ENCODE results near the gene ELMO1. TPM values are rescaled to one million over a fixed set of nuclear protein-coding genes. Genes with fewer than 3 reads are reported as not detected.

ELMO1 gene
- total and polyA plus RNA-seq, 2 experiments from 2014 or later: 6.5 to 24.9 TPM

- H3K9me3 Mint-ChIP-seq: no peaks in the 10 kb centered on the region
- peaks cover 4% of the 10 kb centered on the region; the same call in 1 of the 3 replicates for H3K36me3 Mint-ChIP-seq (ENCODE audit: low read depth)
- H3K27ac Mint-ChIP-seq: no peak overlapping the region
- DNase-seq (ENCODE audit: low spot score) (peak; percentile 15), ATAC-seq (no peak)
- TF ChIP-seq, protein P1, sequence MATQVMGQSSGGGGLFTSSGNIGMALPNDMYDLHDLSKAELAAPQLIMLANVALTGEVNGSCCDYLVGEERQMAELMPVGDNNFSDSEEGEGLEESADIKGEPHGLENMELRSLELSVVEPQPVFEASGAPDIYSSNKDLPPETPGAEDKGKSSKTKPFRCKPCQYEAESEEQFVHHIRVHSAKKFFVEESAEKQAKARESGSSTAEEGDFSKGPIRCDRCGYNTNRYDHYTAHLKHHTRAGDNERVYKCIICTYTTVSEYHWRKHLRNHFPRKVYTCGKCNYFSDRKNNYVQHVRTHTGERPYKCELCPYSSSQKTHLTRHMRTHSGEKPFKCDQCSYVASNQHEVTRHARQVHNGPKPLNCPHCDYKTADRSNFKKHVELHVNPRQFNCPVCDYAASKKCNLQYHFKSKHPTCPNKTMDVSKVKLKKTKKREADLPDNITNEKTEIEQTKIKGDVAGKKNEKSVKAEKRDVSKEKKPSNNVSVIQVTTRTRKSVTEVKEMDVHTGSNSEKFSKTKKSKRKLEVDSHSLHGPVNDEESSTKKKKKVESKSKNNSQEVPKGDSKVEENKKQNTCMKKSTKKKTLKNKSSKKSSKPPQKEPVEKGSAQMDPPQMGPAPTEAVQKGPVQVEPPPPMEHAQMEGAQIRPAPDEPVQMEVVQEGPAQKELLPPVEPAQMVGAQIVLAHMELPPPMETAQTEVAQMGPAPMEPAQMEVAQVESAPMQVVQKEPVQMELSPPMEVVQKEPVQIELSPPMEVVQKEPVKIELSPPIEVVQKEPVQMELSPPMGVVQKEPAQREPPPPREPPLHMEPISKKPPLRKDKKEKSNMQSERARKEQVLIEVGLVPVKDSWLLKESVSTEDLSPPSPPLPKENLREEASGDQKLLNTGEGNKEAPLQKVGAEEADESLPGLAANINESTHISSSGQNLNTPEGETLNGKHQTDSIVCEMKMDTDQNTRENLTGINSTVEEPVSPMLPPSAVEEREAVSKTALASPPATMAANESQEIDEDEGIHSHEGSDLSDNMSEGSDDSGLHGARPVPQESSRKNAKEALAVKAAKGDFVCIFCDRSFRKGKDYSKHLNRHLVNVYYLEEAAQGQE (IDR thresholded peaks at IDR 0.05; ENCODE audit: unreplicated experiment): no peak
- no peak for TF ChIP-seq POLR2AphosphoS5 (IDR thresholded peaks at IDR 0.05; ENCODE audit: low read depth)
- TF ChIP-seq, protein P2, sequence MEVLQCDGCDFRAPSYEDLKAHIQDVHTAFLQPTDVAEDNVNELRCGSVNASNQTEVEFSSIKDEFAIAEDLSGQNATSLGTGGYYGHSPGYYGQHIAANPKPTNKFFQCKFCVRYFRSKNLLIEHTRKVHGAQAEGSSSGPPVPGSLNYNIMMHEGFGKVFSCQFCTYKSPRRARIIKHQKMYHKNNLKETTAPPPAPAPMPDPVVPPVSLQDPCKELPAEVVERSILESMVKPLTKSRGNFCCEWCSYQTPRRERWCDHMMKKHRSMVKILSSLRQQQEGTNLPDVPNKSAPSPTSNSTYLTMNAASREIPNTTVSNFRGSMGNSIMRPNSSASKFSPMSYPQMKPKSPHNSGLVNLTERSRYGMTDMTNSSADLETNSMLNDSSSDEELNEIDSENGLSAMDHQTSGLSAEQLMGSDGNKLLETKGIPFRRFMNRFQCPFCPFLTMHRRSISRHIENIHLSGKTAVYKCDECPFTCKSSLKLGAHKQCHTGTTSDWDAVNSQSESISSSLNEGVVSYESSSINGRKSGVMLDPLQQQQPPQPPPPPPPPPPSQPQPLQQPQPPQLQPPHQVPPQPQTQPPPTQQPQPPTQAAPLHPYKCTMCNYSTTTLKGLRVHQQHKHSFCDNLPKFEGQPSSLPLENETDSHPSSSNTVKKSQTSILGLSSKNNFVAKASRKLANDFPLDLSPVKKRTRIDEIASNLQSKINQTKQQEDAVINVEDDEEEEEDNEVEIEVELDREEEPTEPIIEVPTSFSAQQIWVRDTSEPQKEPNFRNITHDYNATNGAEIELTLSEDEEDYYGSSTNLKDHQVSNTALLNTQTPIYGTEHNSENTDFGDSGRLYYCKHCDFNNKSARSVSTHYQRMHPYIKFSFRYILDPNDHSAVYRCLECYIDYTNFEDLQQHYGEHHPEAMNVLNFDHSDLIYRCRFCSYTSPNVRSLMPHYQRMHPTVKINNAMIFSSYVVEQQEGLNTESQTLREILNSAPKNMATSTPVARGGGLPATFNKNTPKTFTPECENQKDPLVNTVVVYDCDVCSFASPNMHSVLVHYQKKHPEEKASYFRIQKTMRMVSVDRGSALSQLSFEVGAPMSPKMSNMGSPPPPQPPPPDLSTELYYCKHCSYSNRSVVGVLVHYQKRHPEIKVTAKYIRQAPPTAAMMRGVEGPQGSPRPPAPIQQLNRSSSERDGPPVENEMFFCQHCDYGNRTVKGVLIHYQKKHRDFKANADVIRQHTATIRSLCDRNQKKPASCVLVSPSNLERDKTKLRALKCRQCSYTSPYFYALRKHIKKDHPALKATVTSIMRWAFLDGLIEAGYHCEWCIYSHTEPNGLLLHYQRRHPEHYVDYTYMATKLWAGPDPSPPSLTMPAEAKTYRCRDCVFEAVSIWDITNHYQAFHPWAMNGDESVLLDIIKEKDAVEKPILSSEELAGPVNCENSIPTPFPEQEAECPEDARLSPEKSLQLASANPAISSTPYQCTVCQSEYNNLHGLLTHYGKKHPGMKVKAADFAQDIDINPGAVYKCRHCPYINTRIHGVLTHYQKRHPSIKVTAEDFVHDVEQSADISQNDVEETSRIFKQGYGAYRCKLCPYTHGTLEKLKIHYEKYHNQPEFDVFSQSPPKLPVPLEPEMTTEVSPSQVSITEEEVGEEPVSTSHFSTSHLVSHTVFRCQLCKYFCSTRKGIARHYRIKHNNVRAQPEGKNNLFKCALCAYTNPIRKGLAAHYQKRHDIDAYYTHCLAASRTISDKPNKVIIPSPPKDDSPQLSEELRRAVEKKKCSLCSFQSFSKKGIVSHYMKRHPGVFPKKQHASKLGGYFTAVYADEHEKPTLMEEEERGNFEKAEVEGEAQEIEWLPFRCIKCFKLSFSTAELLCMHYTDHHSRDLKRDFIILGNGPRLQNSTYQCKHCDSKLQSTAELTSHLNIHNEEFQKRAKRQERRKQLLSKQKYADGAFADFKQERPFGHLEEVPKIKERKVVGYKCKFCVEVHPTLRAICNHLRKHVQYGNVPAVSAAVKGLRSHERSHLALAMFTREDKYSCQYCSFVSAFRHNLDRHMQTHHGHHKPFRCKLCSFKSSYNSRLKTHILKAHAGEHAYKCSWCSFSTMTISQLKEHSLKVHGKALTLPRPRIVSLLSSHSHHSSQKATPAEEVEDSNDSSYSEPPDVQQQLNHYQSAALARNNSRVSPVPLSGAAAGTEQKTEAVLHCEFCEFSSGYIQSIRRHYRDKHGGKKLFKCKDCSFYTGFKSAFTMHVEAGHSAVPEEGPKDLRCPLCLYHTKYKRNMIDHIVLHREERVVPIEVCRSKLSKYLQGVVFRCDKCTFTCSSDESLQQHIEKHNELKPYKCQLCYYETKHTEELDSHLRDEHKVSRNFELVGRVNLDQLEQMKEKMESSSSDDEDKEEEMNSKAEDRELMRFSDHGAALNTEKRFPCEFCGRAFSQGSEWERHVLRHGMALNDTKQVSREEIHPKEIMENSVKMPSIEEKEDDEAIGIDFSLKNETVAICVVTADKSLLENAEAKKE (CRISPR knock-in tag; IDR thresholded peaks at IDR 0.05): no peak
- no peak for TF ChIP-seq ZNF114 (CRISPR knock-in tag; IDR thresholded peaks at IDR 0.05)
- TF ChIP-seq ZNF331 (CRISPR knock-in tag; IDR thresholded peaks at IDR 0.05; ENCODE audit: low read depth): no peak
- no peak for TF ChIP-seq EZH2 (IDR thresholded peaks at IDR 0.05; ENCODE audit: low read depth, unreplicated experiment)
- no peak for TF ChIP-seq JUNB (IDR thresholded peaks at IDR 0.05; ENCODE audit: unreplicated experiment)
- no peak for TF ChIP-seq ETS1 (IDR thresholded peaks at IDR 0.05)
- TF ChIP-seq STAT1 (IDR thresholded peaks at IDR 0.05; ENCODE audit: unreplicated experiment): no peak
- TF ChIP-seq CREB1 (CRISPR knock-in tag; IDR thresholded peaks at IDR 0.05; ENCODE audit: low read depth): no peak
- no peak for TF ChIP-seq NANOG (IDR thresholded peaks at IDR 0.05; ENCODE audit: borderline replicate concordance)
- TF ChIP-seq EZH2phosphoT487 (IDR thresholded peaks at IDR 0.05; ENCODE audit: unreplicated experiment): no peak
- TF ChIP-seq CTCF (conservative IDR thresholded peaks at IDR 0.05; ENCODE audit: low read depth in 2 of 2): no peak
- Histone ChIP-seq H3K4me3 (no peak overlapping the region), H4K20me1 (replicated peaks; ENCODE audit: insufficient read depth) (no peaks in the 10 kb centered on the region), H3K4me1 (ENCODE audit: insufficient read depth) (peaks cover 5% of the 10 kb centered on the region), H3K36me3 (ENCODE audit: insufficient read depth) (no peaks in the 10 kb centered on the region), H3K27me3 (ENCODE audit: insufficient read depth) (no peaks in the 10 kb centered on the region), H3F3A (replicated peaks; ENCODE audit: low read depth) (no peaks in the 10 kb centered on the region), H3K27ac (ENCODE audit: low read depth) (no peak overlapping the region), H3K4me2 (no peak overlapping the region), H2AFZ (no peak overlapping the region), H3K79me2 (replicated peaks; ENCODE audit: insufficient read depth) (no peaks in the 10 kb centered on the region), H3K9me2 (ENCODE audit: insufficient read depth) (no peaks in the 10 kb centered on the region)
- H3K4me3 Mint-ChIP-seq: no peak overlapping the region
- peaks cover 14% of the 10 kb centered on the region for H3K4me1 Mint-ChIP-seq
- peaks cover 6% of the 10 kb centered on the region for H3K27me3 Mint-ChIP-seq (ENCODE audit: insufficient read depth, low read depth, poor library complexity)
Observed at GRCh38 chr7:37309493-37309892, 139.2 kb downstream of the ELMO1 start.

All from GM23338 (cell line).